Naive thymus-derived CD8-positive, alpha-beta T cell (primary cell): ENCODE measurements around the gene GMEB2. TPM values are rescaled to one million over a fixed set of nuclear protein-coding genes. Genes with fewer than 3 reads are reported as not detected.
"Not testable (repeated sequence)": the region's sequence is repeated elsewhere in the genome, so short reads cannot be mapped to it uniquely, and the experiment has no call there.

ENCODE experiments used
- ATAC-seq, 2 donors: fragments of 150-1000 bp; cut with Tn5 transposase in 1 of 2; sonication (Bioruptor Pico), chemical (Tn5 transposase) in 1 of 2; 1 replicate in 1 of 2; 2 replicates in 1 of 2; pipeline ENCODE4 v1.10.0; 2021; ENCODE audit warnings: mild to moderate bottlenecking in 2 of 2, moderate library complexity in 2 of 2
- POLR2A ChIA-PET: fragments of 350-600 bp; sonication (Branson Sonifier 250); formaldehyde crosslinking; loops from one replicate; lab custom pipeline; 2021; ENCODE audit warnings: antibody characterized with exemption; lab: Charles Lee
- DNase-seq, 10 donors: peaks; one replicate each; pipeline versions ENCODE4 v3.0.0 to v3.0.0-alpha.2; 2020 to 2022
- H3K27ac Mint-ChIP-seq, 10 donors: one replicate each; pipeline ENCODE4 v1.8.0; 2020 to 2022; ENCODE audit warnings: mild to moderate bottlenecking in 10 of 10, mixed read lengths in 10 of 10, moderate library complexity in 4 of 10, inconsistent platforms in 1 of 10
- H3K27me3 Mint-ChIP-seq, 5 donors: one replicate each; pipeline ENCODE4 v1.8.0; 2021 to 2022; ENCODE audit warnings: mixed read lengths in 5 of 5
- H3K36me3 Mint-ChIP-seq, 3 donors: one replicate each; pipeline ENCODE4 v1.8.0; 2020 to 2022; ENCODE audit warnings: mixed read lengths in 3 of 3, mild to moderate bottlenecking in 2 of 3, inconsistent platforms in 1 of 3
- H3K4me1 Mint-ChIP-seq, 4 donors: one replicate each; pipeline ENCODE4 v1.8.0; 2021 to 2022; ENCODE audit warnings: mixed read lengths in 4 of 4
- H3K4me3 Mint-ChIP-seq, 10 donors: one replicate each; pipeline ENCODE4 v1.8.0; 2020 to 2022; ENCODE audit warnings: mild to moderate bottlenecking in 10 of 10, mixed read lengths in 10 of 10, moderate library complexity in 6 of 10, inconsistent platforms in 1 of 10
- H3K9me3 Mint-ChIP-seq, 9 donors: one replicate each; pipeline ENCODE4 v1.8.0; 2020 to 2022; ENCODE audit warnings: mixed read lengths in 9 of 9, mild to moderate bottlenecking in 3 of 9, inconsistent platforms in 1 of 9, moderate library complexity in 1 of 9
- polyA plus RNA-seq, 3 donors: library from polyadenylated mRNA; unstranded; fragments of 300-500 nt; fragmentation: Illumina TruSeq; gene quantifications; one replicate each; pipeline ENCODE4 v1.2.3, GENCODE V29; 2021
- total RNA-seq, 8 experiments: library from RNA in 2 of 8; stranded (reverse) in 2 of 8; gene quantifications; one replicate each; pipeline ENCODE4 v1.2.3 and lab custom pipeline; 2021 to 2026

The GMEB2 gene
- total and polyA plus RNA-seq, 5 experiments from 2014 or later: 6.2 to 26.6 (median 16.3) TPM

DNA sequence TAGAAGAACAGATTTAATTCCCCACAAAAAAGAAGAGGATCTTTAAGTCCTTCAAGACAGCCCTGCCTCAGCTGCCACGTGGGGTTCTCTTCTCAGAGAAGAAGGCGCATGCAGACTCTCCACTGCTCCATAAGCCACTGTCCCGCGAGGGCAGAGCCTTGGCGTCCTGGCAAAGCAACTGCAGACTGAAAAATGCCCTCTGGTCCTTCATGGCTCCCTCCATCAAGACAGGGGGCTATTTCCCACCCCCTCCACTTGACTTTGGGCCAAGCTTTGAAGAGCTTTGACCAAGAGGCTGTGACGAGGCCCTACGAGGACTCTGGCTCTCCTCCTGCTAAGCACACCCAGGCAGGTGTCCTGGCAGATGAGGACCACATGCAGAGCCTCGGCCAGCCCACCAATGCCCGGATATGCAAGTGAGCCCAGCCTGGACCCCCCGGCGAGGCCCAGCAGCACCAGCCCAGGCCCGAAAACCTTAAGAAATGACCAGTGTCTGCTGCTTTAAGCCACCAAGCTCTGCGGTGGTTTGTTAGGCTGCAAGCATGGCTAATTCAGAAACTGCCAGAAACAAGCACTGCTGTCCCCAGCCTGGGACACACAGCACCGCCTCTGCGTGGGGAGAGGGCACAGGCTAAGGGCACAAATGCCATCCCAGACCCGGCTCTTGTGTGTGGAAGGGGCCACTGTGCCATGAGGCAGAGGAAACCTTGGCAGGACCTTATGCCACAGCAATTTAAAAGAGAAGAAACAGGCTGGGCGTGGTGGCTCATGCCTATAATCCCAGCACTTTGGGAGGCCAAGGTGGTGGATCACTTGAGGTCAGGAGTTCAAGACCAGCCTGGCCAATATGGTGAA lies 16.1 kb downstream of the GMEB2 start:
- POLR2A ChIA-PET: interaction anchor here (1.0 to 1.1 kb wide), 3 partner anchors 16 to 29 kb away, joined by 3 to 4 read pairs (median 4); partner anchors contain the start of gene GMEB2
- Mint-ChIP-seq H3K27ac (peak overlapping the region in 1 of 10 donors; percentile 22), H3K36me3 (peaks cover 0 to 28% (median 2%) of the 10 kb centered on the region in 3 donors), H3K4me3 (no peak overlapping the region), H3K27me3 (no peaks in the 10 kb centered on the region), H3K9me3 (no peaks in the 10 kb centered on the region), H3K4me1 (peaks cover 7 to 20% (median 18%) of the 10 kb centered on the region in 4 donors)
- ATAC-seq (no peak), DNase-seq (no peak)

DNA sequence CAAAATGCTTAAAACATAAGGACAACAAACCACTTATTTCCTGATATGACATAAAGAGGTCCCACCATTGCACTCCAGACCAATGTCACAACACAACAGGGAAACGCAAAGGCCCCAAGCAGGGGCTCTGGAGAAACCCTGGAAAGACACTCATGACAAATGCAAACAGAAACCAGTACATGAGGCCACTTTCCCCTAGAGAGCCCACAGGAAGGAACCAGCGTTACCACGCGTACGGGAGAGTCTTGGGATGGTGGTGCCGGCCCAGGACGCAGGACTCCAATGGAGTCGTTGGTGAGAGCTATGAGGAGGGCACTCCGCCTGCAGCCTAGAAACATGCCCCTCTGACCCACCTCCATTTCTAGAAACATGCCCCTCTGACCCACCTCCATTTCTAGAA lies 20.2 kb downstream of the GMEB2 start:
- H3K27ac Mint-ChIP-seq: peak overlapping the region in 1 of 10 donors; percentile 51
- no peak for DNase-seq
- POLR2A ChIA-PET: interaction anchor here (0.7 kb wide), 1 partner anchor 83 kb away, joined by 4 read pairs; no protein-coding TSS in a partner anchor
- peaks cover 0 to 13% (median 5%) of the 10 kb centered on the region in 4 donors for H3K4me1 Mint-ChIP-seq
- no peaks in the 10 kb centered on the region for H3K27me3 Mint-ChIP-seq
- no peaks in the 10 kb centered on the region for H3K9me3 Mint-ChIP-seq
- no peak overlapping the region for H3K4me3 Mint-ChIP-seq
- ATAC-seq: no peak
- H3K36me3 Mint-ChIP-seq: peaks cover 6 to 33% (median 11%) of the 10 kb centered on the region in 3 donors

DNA sequence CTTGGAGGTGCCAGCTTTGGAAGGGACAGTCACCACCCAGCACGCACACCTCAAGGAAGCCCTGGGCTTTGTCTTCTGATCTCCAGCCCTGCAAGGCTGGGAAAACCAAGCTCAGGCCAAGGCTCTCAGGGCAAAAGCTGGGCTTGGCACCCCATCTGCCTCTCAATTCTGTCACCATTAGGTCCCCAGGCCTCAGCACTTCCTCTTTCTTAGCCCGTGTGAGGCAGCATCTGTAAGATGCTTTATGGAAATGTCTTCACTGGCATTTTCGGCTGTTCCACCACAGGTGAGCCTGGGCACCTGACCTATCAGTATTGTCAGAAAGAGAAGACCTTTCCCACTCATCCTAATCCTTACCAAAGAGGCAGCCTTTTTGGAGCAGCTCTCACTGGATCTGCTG lies 24.6 kb downstream of the GMEB2 start:
- peaks cover 0 to 6% (median 5%) of the 10 kb centered on the region in 4 donors for H3K4me1 Mint-ChIP-seq
- no peaks in the 10 kb centered on the region for H3K9me3 Mint-ChIP-seq
- no peak for DNase-seq
- no peak overlapping the region for H3K4me3 Mint-ChIP-seq
- no peak for ATAC-seq
- H3K27me3 Mint-ChIP-seq: no peaks in the 10 kb centered on the region
- POLR2A ChIA-PET: interaction anchor here (1.2 kb wide), 1 partner anchor 39 kb away, joined by 3 read pairs; no protein-coding TSS in a partner anchor
- H3K36me3 Mint-ChIP-seq: peaks cover 6 to 48% (median 30%) of the 10 kb centered on the region in 3 donors
- H3K27ac Mint-ChIP-seq: peak overlapping the region in 4 of 10 donors; percentile 36 to 60 (median 56)

DNA sequence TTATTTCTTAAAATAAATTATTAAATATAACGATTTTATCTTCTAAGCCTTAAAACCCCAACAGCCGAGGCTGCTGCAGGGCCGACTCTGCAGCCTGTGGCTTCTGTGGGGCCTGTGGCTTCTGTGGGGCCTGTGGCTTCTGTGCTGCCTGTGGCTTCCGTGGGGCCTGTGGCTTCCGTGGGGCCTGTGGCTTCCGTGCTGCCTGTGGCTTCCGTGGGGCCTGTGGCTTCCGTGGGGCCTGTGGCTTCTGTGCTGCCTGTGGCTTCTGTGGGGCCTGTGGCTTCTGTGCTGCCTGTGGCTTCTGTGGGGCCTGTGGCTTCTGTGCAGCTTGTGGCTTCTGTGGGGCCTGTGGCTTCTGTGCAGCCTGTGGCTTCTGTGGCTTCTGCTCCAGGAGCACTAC lies 25.2 kb downstream of the GMEB2 start:
- not testable (repeated sequence) for H3K4me3 Mint-ChIP-seq, H3K27me3 Mint-ChIP-seq, H3K4me1 Mint-ChIP-seq, H3K9me3 Mint-ChIP-seq, ATAC-seq
- peaks cover 6 to 50% (median 31%) of the 10 kb centered on the region in 3 donors for H3K36me3 Mint-ChIP-seq
- DNase-seq: peak in 3 of 10 donors; percentile 16 to 44 (median 27)
- H3K27ac Mint-ChIP-seq: peak overlapping the region in 4 of 10 donors; percentile 36 to 74 (median 61)
- POLR2A ChIA-PET: interaction anchor here (1.2 kb wide), 1 partner anchor 40 kb away, joined by 3 read pairs; no protein-coding TSS in a partner anchor

DNA sequence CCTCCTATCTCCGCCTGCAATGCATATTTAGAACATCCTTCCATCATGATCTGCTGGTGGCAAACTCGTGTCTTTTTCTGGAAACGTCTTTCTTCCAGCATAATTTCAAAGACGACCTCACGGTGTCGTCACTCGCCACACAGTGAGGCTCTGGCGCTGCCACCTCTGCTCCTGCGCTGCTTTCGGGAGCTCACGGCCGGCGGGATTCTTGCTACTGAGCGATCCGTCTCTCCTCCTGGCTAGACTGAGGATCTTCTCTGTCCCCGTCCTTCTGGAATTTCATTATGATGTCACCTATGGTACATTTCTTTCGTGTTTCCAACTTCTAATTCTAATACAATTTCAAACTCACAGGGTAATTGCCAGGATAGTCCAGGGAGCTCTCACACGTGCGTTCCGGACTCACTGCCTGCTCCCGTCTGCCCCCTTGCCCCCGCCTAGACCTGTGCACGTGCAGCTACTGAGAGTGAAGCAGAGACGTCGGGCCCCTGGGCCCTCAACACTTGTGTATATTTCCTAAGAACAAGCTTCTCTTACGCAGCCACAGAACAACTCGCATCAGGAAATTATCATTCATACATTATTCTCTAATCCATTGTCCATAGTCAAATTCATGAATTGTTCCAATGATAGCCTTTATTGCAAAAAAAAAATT lies 27.4 kb downstream of the GMEB2 start:
- POLR2A ChIA-PET: interaction anchor here (0.6 to 2.0 kb wide), 4 partner anchors 10 to 58 kb away, joined by 3 to 5 read pairs (median 4); partner anchors contain the start of gene RTEL1
- DNase-seq (no peak), ATAC-seq (no peak)
- H3K9me3 Mint-ChIP-seq: no peaks in the 10 kb centered on the region
- H3K27me3 Mint-ChIP-seq: no peaks in the 10 kb centered on the region
- H3K4me1 Mint-ChIP-seq: peaks cover 0 to 6% (median 3%) of the 10 kb centered on the region in 4 donors
- no peak overlapping the region for H3K4me3 Mint-ChIP-seq
- H3K27ac Mint-ChIP-seq: peak overlapping the region in 2 of 10 donors; percentile 46 to 65
- H3K36me3 Mint-ChIP-seq: peaks cover 6 to 57% (median 36%) of the 10 kb centered on the region in 3 donors

DNA sequence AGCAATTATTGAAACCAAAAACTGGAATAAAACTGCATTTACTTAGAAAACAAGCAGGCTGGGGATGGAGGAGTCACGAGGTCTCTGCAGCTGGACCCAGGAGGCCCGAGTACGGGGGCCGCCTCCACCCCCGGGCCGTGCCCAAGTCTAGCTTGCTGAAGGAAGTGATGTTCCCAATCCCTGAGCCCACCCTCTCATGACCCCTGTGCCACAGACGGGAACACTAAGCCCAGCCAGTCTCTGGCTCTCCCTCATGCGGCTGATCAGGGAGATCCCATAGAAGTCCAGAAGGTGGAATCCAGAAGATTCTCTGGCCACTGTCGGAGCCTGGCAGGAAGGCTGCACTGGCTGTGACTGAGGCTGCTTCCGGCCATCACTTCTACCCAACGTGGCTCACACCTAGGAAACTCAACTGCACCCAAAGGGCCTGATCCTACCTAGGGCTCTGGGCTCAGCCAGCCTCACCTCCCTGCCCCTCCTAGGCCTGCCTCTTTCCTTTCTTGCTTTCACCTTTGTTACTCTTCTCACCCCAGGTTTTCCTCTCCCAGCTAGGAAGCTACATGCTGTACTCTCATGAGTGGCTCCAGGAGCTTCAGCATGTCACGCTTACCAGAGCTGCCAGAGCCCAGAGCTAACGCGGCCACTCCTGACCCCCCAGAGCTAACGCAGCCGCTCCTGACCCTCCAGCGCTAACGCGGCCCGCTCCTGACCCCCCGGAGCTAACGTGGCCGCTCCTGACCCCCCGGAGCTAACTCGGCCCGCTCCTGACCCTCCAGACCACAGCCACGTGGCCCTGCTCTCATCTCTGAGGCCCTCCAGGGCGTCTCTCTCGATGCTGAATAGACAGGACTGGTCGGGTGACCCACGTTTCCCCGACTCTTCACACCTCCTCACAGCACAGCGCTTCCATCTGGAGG lies 28.2 kb downstream of the GMEB2 start:
- Mint-ChIP-seq H3K4me3 (no peak overlapping the region), H3K27ac (peak overlapping the region in 1 of 10 donors; percentile 46), H3K27me3 (no peaks in the 10 kb centered on the region), H3K9me3 (no peaks in the 10 kb centered on the region), H3K4me1 (peaks cover 0 to 6% (median 3%) of the 10 kb centered on the region in 4 donors), H3K36me3 (peaks cover 6 to 52% (median 36%) of the 10 kb centered on the region in 3 donors)
- no peak for DNase-seq
- POLR2A ChIA-PET: interaction anchor here (0.9 to 2.0 kb wide), 3 partner anchors 11 to 59 kb away, joined by 3 to 5 read pairs (median 3); partner anchors contain the start of gene RTEL1
- no peak for ATAC-seq

DNA sequence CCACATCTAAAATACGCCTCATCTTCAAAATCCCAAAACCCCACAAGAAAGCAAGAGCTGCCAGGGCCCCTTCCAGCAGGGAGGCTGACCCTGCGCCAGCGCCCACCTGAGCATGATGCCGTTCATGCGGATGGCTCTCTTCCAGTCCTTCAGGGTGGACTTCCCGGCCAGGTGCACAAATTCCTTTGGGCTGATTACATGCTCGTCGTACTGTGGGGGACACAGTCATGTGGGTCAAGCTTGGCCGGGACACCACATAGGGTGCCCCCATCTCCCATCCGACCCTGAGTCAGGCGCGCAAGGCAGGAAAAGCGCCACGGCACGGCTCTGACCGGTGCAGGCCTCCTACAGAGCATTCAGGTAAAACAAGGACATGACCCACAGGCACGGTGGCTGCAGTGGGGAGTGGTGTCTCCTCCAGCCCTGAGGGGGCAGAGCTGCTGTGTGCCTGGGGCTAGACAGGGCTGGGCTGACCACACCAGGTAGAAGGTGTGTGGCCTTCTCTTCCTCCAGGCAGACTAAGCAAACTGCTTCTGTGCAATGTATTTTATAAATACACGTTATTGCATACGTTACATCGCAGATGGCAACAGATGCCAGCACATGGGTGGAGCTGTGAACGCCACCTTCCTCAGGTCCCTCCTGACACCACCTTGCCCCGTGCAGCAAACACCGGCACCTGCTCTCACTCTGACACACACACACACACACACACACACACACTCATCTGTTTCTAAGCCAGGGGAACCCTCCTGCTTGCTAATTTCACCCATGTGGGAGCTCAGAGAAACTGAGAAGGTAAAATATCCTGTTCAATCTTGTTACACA lies 29.0 kb downstream of the GMEB2 start:
- POLR2A ChIA-PET: interaction anchor here (0.6 to 2.0 kb wide), 2 partner anchors 50 to 60 kb away, joined by 4 to 5 read pairs; partner anchors contain the start of gene RTEL1
- peaks cover 10 to 54% (median 42%) of the 10 kb centered on the region in 3 donors for H3K36me3 Mint-ChIP-seq
- ATAC-seq: no peak
- DNase-seq: no peak
- peak overlapping the region in 1 of 10 donors; percentile 9 for H3K27ac Mint-ChIP-seq
- H3K4me3 Mint-ChIP-seq: no peak overlapping the region
- peaks cover 0 to 6% (median 3%) of the 10 kb centered on the region in 4 donors for H3K4me1 Mint-ChIP-seq
- no peaks in the 10 kb centered on the region for H3K27me3 Mint-ChIP-seq
- no peaks in the 10 kb centered on the region for H3K9me3 Mint-ChIP-seq

DNA sequence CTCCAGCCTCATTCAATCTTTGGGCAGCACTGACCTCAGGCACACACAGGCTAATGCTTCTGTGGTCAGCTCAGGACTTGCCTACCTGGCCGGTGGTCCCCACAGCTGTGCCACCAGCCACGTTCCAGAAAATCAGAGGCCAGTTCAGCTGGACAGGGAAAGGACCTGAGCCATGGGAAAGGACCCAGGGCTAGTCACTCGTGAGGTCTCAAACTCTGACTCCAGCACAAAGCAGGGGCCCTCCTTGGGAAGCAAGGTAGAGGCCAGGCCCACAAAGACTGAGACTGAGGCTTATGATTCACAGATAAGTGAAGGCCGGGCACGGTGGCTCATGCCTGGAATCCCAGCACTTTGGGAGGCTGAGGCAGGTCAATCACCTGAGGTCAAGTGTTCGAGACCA lies 30.5 kb downstream of the GMEB2 start:
- Mint-ChIP-seq H3K27me3 (no peaks in the 10 kb centered on the region), H3K27ac (no peak overlapping the region), H3K4me1 (peaks cover 0 to 4% (median 1%) of the 10 kb centered on the region in 4 donors), H3K9me3 (no peaks in the 10 kb centered on the region), H3K36me3 (peaks cover 7 to 54% (median 38%) of the 10 kb centered on the region in 3 donors), H3K4me3 (no peak overlapping the region)
- DNase-seq: no peak
- POLR2A ChIA-PET: no interaction called here
- no peak for ATAC-seq

DNA sequence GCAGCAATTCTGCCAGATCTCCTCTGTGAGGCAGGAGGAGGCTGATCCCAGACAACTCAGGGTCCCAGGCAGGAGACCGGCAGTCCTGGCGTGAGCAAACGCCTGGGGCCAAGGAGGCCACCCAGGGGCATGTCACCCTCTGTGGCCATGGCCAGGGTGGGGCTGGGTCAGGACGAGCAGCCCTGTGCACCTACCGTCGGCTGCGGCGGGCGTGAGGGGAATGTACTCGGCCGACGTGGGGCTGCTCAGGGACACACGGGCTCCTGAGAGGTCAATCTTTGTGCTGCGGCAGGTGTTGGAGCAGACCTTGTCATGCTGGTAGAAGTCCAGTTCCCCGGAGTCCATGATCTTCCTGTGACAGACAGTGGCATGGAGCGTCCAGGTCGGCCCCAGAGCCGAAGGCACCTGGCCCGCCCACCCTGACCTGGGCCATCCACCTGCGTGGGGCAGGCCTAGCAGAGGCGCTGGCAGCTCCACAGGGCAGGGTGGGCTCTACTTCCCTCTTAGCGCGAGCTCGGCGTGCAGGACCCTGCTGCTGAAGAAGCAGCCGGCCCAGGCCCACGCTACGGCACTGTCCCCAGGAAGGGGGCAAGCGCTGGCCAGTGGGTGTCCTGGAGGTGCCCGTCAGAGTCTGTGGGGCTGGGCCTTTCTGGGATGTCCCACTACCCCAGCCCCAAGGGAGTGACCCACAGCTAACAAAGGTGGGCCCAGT lies 31.3 kb downstream of the GMEB2 start:
- Mint-ChIP-seq H3K27ac (no peak overlapping the region), H3K27me3 (no peaks in the 10 kb centered on the region), H3K4me1 (peaks cover 0 to 3% (median under 1%) of the 10 kb centered on the region in 4 donors), H3K36me3 (peaks cover 7 to 58% (median 44%) of the 10 kb centered on the region in 3 donors), H3K9me3 (no peaks in the 10 kb centered on the region), H3K4me3 (no peak overlapping the region)
- POLR2A ChIA-PET: interaction anchor here (1.0 kb wide), 1 partner anchor 8 kb away, joined by 5 read pairs; no protein-coding TSS in a partner anchor
- DNase-seq: no peak
- ATAC-seq: no peak

DNA sequence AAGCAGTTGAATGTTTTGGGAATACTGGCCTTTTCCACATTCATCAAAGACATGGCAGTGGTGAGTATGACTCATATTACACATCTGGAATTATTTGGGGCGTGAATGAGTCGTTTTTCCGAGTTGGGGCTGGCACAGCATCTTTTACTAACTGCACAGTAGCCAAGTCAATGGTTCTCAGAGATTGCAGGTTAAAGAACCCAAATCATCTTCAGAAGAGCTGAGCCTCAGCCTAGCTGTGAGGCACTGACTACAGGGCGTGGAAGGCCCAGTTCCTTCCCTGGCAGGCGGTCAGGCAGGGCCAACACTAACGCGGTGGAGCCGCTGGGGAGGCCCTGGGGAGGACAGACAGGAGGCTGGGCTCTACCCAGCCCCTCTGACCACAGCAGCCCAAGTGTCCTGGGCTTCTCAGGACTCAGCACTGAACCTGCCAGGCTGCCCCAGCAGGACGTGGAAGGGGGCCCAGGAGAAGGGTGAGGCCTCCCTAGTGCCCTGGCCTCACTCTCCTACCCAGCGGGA lies 32.8 kb downstream of the GMEB2 start:
- Mint-ChIP-seq H3K27me3 (no peaks in the 10 kb centered on the region), H3K4me1 (peaks cover 0 to 3% (median under 1%) of the 10 kb centered on the region in 4 donors), H3K9me3 (no peaks in the 10 kb centered on the region), H3K27ac (no peak overlapping the region), H3K4me3 (no peak overlapping the region), H3K36me3 (peaks cover 7 to 65% (median 39%) of the 10 kb centered on the region in 3 donors)
- no peak for DNase-seq
- no peak for ATAC-seq
- POLR2A ChIA-PET: interaction anchor here (0.9 kb wide), 1 partner anchor 47 kb away, joined by 3 read pairs; no protein-coding TSS in a partner anchor
